Peyer's patch (tissue), 4 donors: ENCODE measurements around the gene SPHK1. TPM values are rescaled to one million over a fixed set of nuclear protein-coding genes. Genes with fewer than 3 reads are reported as not detected.
A peak's percentile ranks its signal among the peaks of the same experiment; 100 is the strongest.

Experiments
- DNase-seq, 3 donors: peaks; one replicate each; pipeline ENCODE4 v3.0.0-alpha.2; 2017 to 2019
- H3K27ac ChIP-seq, 4 donors: fragments of 200-600 bp; sonication (generic); one replicate each; pipeline ENCODE4 v1.5.1; 2016 to 2019
- H3K27me3 ChIP-seq, 2 donors: fragments of 200-600 bp; sonication (generic); one replicate each; pipeline ENCODE4 v1.5.1; 2019
- H3K36me3 ChIP-seq, 3 donors: fragments of 200-600 bp; sonication (generic); one replicate each; pipeline ENCODE4 v1.5.1; 2016 to 2019
- H3K4me1 ChIP-seq, 4 donors: fragments of 200-600 bp; sonication (generic); one replicate each; pipeline ENCODE4 v1.5.1; 2016 to 2019
- H3K4me3 ChIP-seq, 4 donors: fragments of 200-600 bp; sonication (generic); 1 replicate in 3 of 4; 2 replicates in 1 of 4; pipeline ENCODE4 v1.5.1; 2016 to 2019; ENCODE audit warnings: mild to moderate bottlenecking in 1 of 4
- H3K9me3 ChIP-seq, 4 donors: fragments of 200-600 bp; sonication (generic); one replicate each; pipeline ENCODE4 v1.5.1; 2016 to 2019; ENCODE audit warnings: mild to moderate bottlenecking in 1 of 4
- CTCF ChIP-seq, 6 experiments: fragments of 450-650 bp in 4 of 6; fragments of 200-600 bp in 2 of 6; sonication (generic) in 1 of 6; IDR thresholded peaks; one replicate each; pipeline ENCODE4 v1.5.1; 2017 to 2019; ENCODE audit warnings: antibody characterized with exemption in 6 of 6, mild to moderate bottlenecking in 3 of 6, moderate library complexity in 1 of 6
- POLR2A ChIP-seq, 2 donors: fragments of 450-650 bp; IDR thresholded peaks; one replicate each; pipeline ENCODE4 v1.5.1; 2017; ENCODE audit warnings: antibody characterized with exemption in 2 of 2, mild to moderate bottlenecking in 2 of 2, moderate library complexity in 2 of 2
- total RNA-seq, 4 donors: library from RNA; depleted of rRNA; stranded (reverse); fragments of >200 nt; gene quantifications; one replicate each; pipeline ENCODE4 v1.1.0, GENCODE V29; 2016

Gene SPHK1
- total RNA-seq, 4 donors from 2014 or later, result 0.53 to 5.9 (median 3.8) TPM

DNA sequence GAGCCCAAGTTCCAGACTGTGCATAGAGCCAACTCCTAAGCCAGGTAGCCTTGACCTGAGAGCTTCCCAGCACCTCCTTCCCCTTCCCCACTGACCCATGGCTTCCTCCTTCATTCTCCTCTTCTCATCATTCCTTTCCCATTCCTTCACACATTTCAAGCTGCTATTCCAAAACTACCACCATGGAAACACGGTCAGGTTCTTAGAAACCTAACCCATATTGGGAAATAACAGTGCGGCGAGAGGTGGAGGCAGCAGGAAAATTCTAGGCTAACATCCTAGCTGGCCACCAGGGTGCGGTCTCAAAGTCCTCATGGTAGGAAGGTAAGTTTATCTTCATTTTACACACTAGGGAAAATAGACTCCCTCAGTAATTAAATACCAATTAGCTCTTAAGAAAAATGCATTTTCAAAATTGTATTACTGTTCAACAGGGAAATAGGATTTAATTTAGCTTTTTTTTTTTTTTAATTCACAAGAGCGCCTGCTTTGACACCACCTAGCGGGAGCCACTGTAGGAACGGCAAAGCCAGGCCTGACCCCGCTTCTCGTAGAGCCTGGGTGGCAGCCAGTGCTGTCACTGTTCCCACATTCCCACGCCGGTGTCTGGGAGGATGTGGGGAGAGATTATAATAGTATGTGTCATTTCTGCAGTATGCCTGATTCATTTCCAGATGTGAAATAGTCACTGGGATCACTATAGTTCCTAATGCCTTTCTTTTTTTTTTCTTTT is 14.0 kb upstream of the SPHK1 start:
- H3K9me3 ChIP-seq, result no peaks in the 10 kb centered on the region
- peak in 1 of 3 donors; percentile 57 for DNase-seq
- H3K4me3 ChIP-seq, result no peak overlapping the region
- no peak overlapping the region for H3K27ac ChIP-seq
- H3K27me3 ChIP-seq, result no peaks in the 10 kb centered on the region
- no peaks in the 10 kb centered on the region for H3K36me3 ChIP-seq
- TF ChIP-seq POLR2A (IDR thresholded peaks at IDR 0.05) (no peak), CTCF (IDR thresholded peaks at IDR 0.05) (peak in 3 of 6 experiments; percentile 5 to 29 (median 15))
- no peaks in the 10 kb centered on the region for H3K4me1 ChIP-seq

DNA sequence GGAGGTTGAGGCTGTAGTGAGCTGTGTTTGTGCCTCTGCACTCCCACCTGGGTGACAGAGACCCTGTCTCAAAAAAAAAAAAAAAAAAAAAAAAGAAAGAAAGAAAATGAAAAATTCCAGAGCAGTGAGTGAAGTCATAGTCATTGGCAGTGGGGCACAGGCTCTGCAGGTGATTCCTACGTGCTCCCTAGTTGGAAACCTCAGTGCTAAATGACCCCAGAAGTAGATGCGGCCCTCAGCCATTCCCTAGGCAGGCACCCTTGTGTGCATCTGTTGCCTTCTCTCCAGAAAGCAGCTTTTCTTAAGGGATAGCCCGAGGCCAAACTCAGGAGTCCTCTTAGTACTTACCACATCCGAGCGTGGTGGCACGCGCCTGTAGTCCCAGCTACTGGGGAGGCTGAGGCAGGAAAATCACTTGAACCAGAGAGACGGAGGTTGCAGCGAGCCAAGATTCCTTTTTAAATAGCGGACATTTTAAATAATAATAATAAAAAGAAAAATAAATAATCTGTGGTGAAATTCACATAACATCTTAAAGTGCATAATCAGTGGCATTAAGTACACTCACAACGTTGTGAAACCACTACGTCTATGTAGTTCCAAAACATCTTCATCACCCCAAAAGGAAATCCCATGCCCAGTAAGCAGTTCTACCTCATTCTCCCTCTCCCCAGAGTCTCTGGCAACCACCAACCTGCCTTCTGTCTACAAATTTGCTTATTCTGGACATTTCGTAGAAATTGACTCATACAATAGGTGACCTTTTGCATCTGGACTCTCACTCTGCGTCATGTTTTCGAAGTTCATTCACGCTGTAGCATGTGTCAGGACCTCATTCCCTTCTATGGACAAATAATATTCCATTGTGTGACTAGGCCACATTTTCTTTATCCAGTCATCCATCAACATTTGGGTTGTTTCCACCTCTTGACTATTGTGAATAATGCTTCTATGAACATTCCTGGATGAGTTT is 12.5 kb upstream of the SPHK1 start:
- Histone ChIP-seq H3K4me3 (no peak overlapping the region), H3K27me3 (no peaks in the 10 kb centered on the region), H3K9me3 (no peaks in the 10 kb centered on the region), H3K4me1 (no peaks in the 10 kb centered on the region), H3K27ac (no peak overlapping the region), H3K36me3 (no peaks in the 10 kb centered on the region)
- no peak for DNase-seq
- no peak for TF ChIP-seq POLR2A (IDR thresholded peaks at IDR 0.05)
- no peak for TF ChIP-seq CTCF (IDR thresholded peaks at IDR 0.05)

- Histone ChIP-seq H3K27ac (no peak overlapping the region), H3K36me3 (no peaks in the 10 kb centered on the region), H3K4me1 (no peaks in the 10 kb centered on the region), H3K9me3 (no peaks in the 10 kb centered on the region), H3K4me3 (no peak overlapping the region), H3K27me3 (no peaks in the 10 kb centered on the region)
- no peak for TF ChIP-seq CTCF (IDR thresholded peaks at IDR 0.05)
- no peak for TF ChIP-seq POLR2A (IDR thresholded peaks at IDR 0.05)
- peak in 1 of 3 donors; percentile 39 for DNase-seq
Observed at GRCh38 chr17:76376318-76377133, 7.9 kb upstream of the SPHK1 start.

DNA sequence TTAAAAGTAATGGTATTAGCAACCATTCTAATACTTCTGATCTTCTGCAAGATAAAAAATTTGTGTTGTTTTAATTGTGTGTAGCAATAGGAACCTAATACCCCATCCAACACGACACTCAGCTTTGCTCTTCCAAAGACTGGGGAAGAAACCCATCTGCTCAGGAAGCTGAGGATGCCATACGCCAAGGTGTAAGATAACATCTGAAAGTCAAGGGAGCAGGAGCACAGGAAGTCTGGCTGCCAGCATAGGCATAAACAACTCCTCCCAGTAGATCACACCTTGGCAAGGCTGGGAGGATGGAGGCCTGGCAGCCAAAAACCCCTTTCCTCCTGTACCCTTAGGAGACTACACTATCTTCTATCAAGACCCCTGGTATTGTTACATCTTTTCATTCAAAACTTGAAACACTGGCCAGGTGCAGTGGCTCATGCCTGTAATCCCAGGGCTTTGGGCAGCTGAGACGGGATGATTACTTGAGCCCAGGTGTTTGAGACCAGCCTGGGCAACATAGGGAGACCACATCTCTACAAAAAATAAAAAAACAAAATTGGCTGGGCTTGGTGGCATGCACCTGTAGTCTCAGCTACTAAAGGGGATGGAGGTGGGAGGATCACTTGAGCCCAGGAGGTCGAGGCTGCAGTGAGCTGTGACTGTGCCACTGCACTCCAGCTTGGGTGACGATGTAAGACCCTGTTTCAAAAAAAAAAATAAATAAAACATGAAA is 5.7 kb upstream of the SPHK1 start:
- TF ChIP-seq POLR2A (IDR thresholded peaks at IDR 0.05) (no peak), CTCF (IDR thresholded peaks at IDR 0.05) (no peak)
- H3K4me3 ChIP-seq, result no peak overlapping the region
- H3K36me3 ChIP-seq, result no peaks in the 10 kb centered on the region
- H3K9me3 ChIP-seq, result no peaks in the 10 kb centered on the region
- DNase-seq, result no peak
- H3K27me3 ChIP-seq, result no peaks in the 10 kb centered on the region
- H3K4me1 ChIP-seq, result peaks cover 0 to 19% (median 8%) of the 10 kb centered on the region in 4 donors
- no peak overlapping the region for H3K27ac ChIP-seq

DNA sequence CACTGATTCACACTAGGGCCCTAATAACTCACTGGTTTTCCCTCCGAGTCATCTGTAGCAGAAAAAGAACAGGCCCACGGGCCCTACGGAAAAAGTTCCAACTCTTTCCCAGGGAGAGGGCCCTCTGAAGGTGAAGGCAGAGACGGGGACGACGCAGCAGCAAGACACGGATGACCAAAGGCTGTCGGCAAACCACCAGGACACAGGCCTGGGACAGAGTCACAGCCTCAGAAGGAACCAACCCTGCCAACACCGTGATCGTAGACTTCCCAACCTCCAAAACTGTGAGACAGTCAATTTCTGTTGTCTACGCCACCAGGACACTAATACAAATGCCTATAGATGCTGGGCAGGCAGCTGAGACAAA is 5.2 kb upstream of the SPHK1 start:
- Histone ChIP-seq H3K36me3 (no peaks in the 10 kb centered on the region), H3K4me1 (peaks cover 0 to 22% (median 10%) of the 10 kb centered on the region in 4 donors), H3K27ac (no peak overlapping the region), H3K27me3 (no peaks in the 10 kb centered on the region), H3K4me3 (no peak overlapping the region), H3K9me3 (no peaks in the 10 kb centered on the region)
- DNase-seq, result no peak
- TF ChIP-seq CTCF (IDR thresholded peaks at IDR 0.05) (no peak), POLR2A (IDR thresholded peaks at IDR 0.05) (no peak)
